Measurements from ENCODE around the gene DHX15.

Gene DHX15

GRCh38 chr4:24584211-24584850, at the start of gene DHX15:
TSS of gene DHX15 (minus strand) at chr4:24584554. CDS start at chr4:24584393, 161 bp downstream.
- DNase-seq: peak; percentile 96

- DNase-seq: no peak
Observed at GRCh38 chr4:24632011-24632410, 47.7 kb upstream of the DHX15 start.

- no peak for DNase-seq
Observed at GRCh38 chr4:24630937-24631336, 46.6 kb upstream of the DHX15 start.

GRCh38 chr4:24625091-24625490, 40.7 kb upstream of the DHX15 start:
- no peak for DNase-seq

- peak; percentile 37 for DNase-seq
Observed at GRCh38 chr4:24624381-24624780, 40.0 kb upstream of the DHX15 start.

GRCh38 chr4:24622146-24622834, 37.9 kb upstream of the DHX15 start:
- no peak for DNase-seq

- DNase-seq: no peak
Observed at GRCh38 chr4:24615977-24616376, 31.6 kb upstream of the DHX15 start.

- DNase-seq: no peak
Observed at GRCh38 chr4:24614881-24615280, 30.5 kb upstream of the DHX15 start.

GRCh38 chr4:24613502-24613901, 29.1 kb upstream of the DHX15 start:
- no peak for DNase-seq

- DNase-seq: no peak
Observed at GRCh38 chr4:24611575-24611974, 27.2 kb upstream of the DHX15 start.

- DNase-seq: no peak
Observed at GRCh38 chr4:24607334-24607733, 23.0 kb upstream of the DHX15 start.

GRCh38 chr4:24605216-24605615, 20.9 kb upstream of the DHX15 start:
- DNase-seq: no peak

GRCh38 chr4:24604558-24605214, 20.3 kb upstream of the DHX15 start:
- no peak for DNase-seq

GRCh38 chr4:24603343-24603742, 19.0 kb upstream of the DHX15 start:
- DNase-seq: no peak

- DNase-seq: no peak
Observed at GRCh38 chr4:24601121-24601520, 16.8 kb upstream of the DHX15 start.

- no peak for DNase-seq
Observed at GRCh38 chr4:24599275-24599674, 14.9 kb upstream of the DHX15 start.

GRCh38 chr4:24598025-24598424, 13.7 kb upstream of the DHX15 start:
- DNase-seq: no peak

GRCh38 chr4:24595659-24596058, 11.3 kb upstream of the DHX15 start:
- DNase-seq: no peak

- no peak for DNase-seq
Observed at GRCh38 chr4:24594887-24595286, 10.5 kb upstream of the DHX15 start.

- DNase-seq: no peak
Observed at GRCh38 chr4:24589448-24589847, 5.1 kb upstream of the DHX15 start.

- DNase-seq: no peak
Observed at GRCh38 chr4:24588216-24588954, 4.0 kb upstream of the DHX15 start.

GRCh38 chr4:24583451-24584210, 723 bp downstream of the DHX15 start:
- peak; percentile 85 for DNase-seq

All from NCI-H69 (cell line).